Measurements from ENCODE around the gene FSHR. TPM values are rescaled to one million over a fixed set of nuclear protein-coding genes. Genes with fewer than 3 reads are reported as not detected.

Gene FSHR
- total and polyA plus RNA-seq, 2 of the 8 experiments (the other 6 are each of a cell fraction or from before 2014, with no cell fraction given) = not detected

DNA sequence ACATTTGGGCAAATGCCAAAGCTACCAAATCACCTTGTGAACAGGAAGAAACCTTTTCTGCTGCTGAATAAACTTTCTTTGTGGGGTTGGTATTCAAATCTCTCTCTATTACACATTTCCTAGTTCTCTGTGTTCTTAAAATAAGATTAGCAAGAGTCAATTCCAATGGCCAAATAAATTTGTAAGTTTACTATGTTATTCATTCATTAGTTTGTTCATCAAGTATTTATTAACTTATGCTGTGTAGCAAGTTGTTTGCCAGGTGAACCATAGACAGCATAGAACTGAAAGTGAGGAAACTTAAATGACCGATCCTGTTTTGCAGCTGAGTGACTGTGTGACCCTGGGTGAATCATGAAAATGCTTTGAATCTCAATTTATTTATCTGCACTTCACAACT lies 37.7 kb upstream of the FSHR start:
- H2AFZ ChIP-seq (ENCODE audit: low read length) = no peak overlapping the region
- no peak overlapping the region for H3K4ac ChIP-seq (replicated peaks; ENCODE audit: insufficient read length, low read depth, low read length)
- H3K9me3 ChIP-seq (ENCODE audit: insufficient read depth in 2 of 2, low read depth in 1 of 2, low read length in 1 of 2) = no peaks in the 10 kb centered on the region
- H2BK120ac ChIP-seq (replicated peaks; ENCODE audit: low read depth, low read length) = no peak overlapping the region
- no peak overlapping the region for H3K56ac ChIP-seq (replicated peaks; ENCODE audit: insufficient read length, low read depth, low read length)
- 90% methylated on average over 1 of the region's 1 CpG; no CpG with 5 or more reads in 1 of the 2 experiments for WGBS, 2 experiments (ENCODE audit: extremely low coverage in 1 of 2, insufficient coverage in 1 of 2, insufficient read length in 1 of 2, insufficient replicate concordance in 2 of 2, low coverage in 1 of 2, low lambda C conversion rate in 2 of 2, missing lambda C conversion rate in 1 of 2)
- H3K18ac ChIP-seq (ENCODE audit: extremely low read depth, low read length) = no peak overlapping the region
- H2BK15ac ChIP-seq (ENCODE audit: low read length) = no peak overlapping the region
- H2BK12ac ChIP-seq (ENCODE audit: low read depth, low read length) = no peak overlapping the region
- POLR2A ChIA-PET (ENCODE audit: partially characterized antibody) = no interaction called here
- H3K4me2 ChIP-seq (ENCODE audit: insufficient read depth in 1 of 2, low read depth in 2 of 2, low read length in 2 of 2) = no peak overlapping the region
- H3K14ac ChIP-seq (ENCODE audit: insufficient read length) = no peak overlapping the region
- TF ChIP-seq SAP30 (IDR thresholded peaks at IDR 0.05; ENCODE audit: insufficient read depth, insufficient replicate concordance, low read length) (no peak), NANOG (IDR thresholded peaks at IDR 0.05; ENCODE audit: insufficient read depth, low read depth, low read length, poor library complexity, severe bottlenecking) (no peak), EP300 (IDR thresholded peaks at IDR 0.05; ENCODE audit: borderline replicate concordance in 1 of 2, low read depth in 2 of 2, low read length in 2 of 2) (no peak), JUN (IDR thresholded peaks at IDR 0.05; ENCODE audit: low read depth, low read length) (no peak), FOSL1 (IDR thresholded peaks at IDR 0.05; ENCODE audit: insufficient read depth, low read depth, low read length) (no peak), RAD21 (IDR thresholded peaks at IDR 0.05 in 1 of 2, conservative IDR thresholded peaks at IDR 0.05 in 1 of 2; ENCODE audit: low read depth in 2 of 2, low read length in 2 of 2) (no peak), KDM1A (IDR thresholded peaks at IDR 0.05; ENCODE audit: borderline replicate concordance, low read length) (no peak), ZNF274 (IDR thresholded peaks at IDR 0.05; ENCODE audit: borderline replicate concordance, extremely low read depth, low read length) (no peak), CEBPB (IDR thresholded peaks at IDR 0.05; ENCODE audit: low read depth, low read length) (no peak), BRCA1 (IDR thresholded peaks at IDR 0.05; ENCODE audit: low read depth, low read length) (no peak)
- TF ChIP-seq, protein P1, sequence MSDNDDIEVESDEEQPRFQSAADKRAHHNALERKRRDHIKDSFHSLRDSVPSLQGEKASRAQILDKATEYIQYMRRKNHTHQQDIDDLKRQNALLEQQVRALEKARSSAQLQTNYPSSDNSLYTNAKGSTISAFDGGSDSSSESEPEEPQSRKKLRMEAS (IDR thresholded peaks at IDR 0.05) = no peak
- FAIRE-seq = no peak
- H3K27ac ChIP-seq (ENCODE audit: low read depth, low read length) = no peak overlapping the region
- no peak overlapping the region for H2BK20ac ChIP-seq (ENCODE audit: low read length)
- CTCF ChIA-PET (ENCODE audit: partially characterized antibody) = no interaction called here
- H4K8ac ChIP-seq (ENCODE audit: extremely low read depth, insufficient read depth, low read length) = no peak overlapping the region
- no peak overlapping the region for H2AK5ac ChIP-seq (ENCODE audit: low read depth, low read length)
- H3K4me3 ChIP-seq (ENCODE audit: extremely low read depth in 1 of 4, insufficient read depth in 2 of 4, low read depth in 3 of 4, low read length in 4 of 4) = no peak overlapping the region
- no peak overlapping the region for H3K23ac ChIP-seq (ENCODE audit: insufficient read length)
- DNase-seq (ENCODE audit: low read depth in 1 of 2, low spot score in 2 of 2) = no peak
- H3K23me2 ChIP-seq (ENCODE audit: low read depth, low read length) = no peaks in the 10 kb centered on the region
- H3K4me1 ChIP-seq (replicated peaks in 1 of 4; ENCODE audit: control insufficient read depth in 3 of 4, insufficient read depth in 4 of 4, low read length in 3 of 4) = peaks cover 0 to 3% (median 0%) of the 10 kb centered on the region in 4 experiments; a peak in 1 of 7 replicates
- no peaks in the 10 kb centered on the region for H3K36me3 ChIP-seq (ENCODE audit: control insufficient read depth in 2 of 4, insufficient read depth in 4 of 4, low read length in 3 of 4)
- H3K79me1 ChIP-seq (ENCODE audit: low read depth, low read length) = no peaks in the 10 kb centered on the region
- H4K20me1 ChIP-seq (replicated peaks in 1 of 2; ENCODE audit: control insufficient read depth in 1 of 2, insufficient read depth in 2 of 2, low read length in 2 of 2) = no peaks in the 10 kb centered on the region
- H4K91ac ChIP-seq (replicated peaks; ENCODE audit: insufficient read length, low read length) = no peak overlapping the region
- no peaks in the 10 kb centered on the region for H3K79me2 ChIP-seq (ENCODE audit: control insufficient read depth in 1 of 2, insufficient read depth in 2 of 2, low read length in 2 of 2)
- H4K5ac ChIP-seq (ENCODE audit: insufficient read length, low read depth, low read length) = no peak overlapping the region
- no peaks in the 10 kb centered on the region for H3K27me3 ChIP-seq (replicated peaks in 1 of 4; ENCODE audit: control insufficient read depth in 3 of 4, extremely low read depth in 1 of 4, insufficient read depth in 3 of 4, low read length in 3 of 4)
- no peak overlapping the region for H2BK5ac ChIP-seq (ENCODE audit: low read depth, low read length)
- H3K9ac ChIP-seq (replicated peaks in 1 of 4; ENCODE audit: extremely low read depth in 1 of 4, low read depth in 3 of 4, low read length in 3 of 4) = no peak overlapping the region
